Uterus (tissue), 4 donors: Measurements from ENCODE around the gene KIF17. TPM values are rescaled to one million over a fixed set of nuclear protein-coding genes. Genes with fewer than 3 reads are reported as not detected.

Experiments used
- DNase-seq, 2 donors: peaks; one replicate each; pipeline ENCODE4 v3.0.0-alpha.2; 2019 to 2020
- H3K27ac ChIP-seq, 2 donors: fragments of 200-600 bp; sonication (generic); 1 replicate in 1 of 2; 2 replicates in 1 of 2; pipeline ENCODE4 v1.5.1; 2016 to 2018
- H3K27me3 ChIP-seq, 2 donors: fragments of 200-600 bp; sonication (generic); one replicate each; pipeline ENCODE4 v1.5.1; 2018 to 2019; ENCODE audit warnings: control low read depth in 1 of 2
- H3K36me3 ChIP-seq, 2 donors: fragments of 200-600 bp; sonication (generic); one replicate each; pipeline ENCODE4 v1.5.1; 2019; ENCODE audit warnings: control low read depth in 1 of 2
- H3K4me1 ChIP-seq, 2 donors: fragments of 200-600 bp; sonication (generic); one replicate each; pipeline ENCODE4 v1.5.1; 2018 to 2019; ENCODE audit warnings: control low read depth in 1 of 2
- H3K4me3 ChIP-seq, 2 donors: fragments of 200-600 bp; sonication (generic); 1 replicate in 1 of 2; 2 replicates in 1 of 2; pipeline ENCODE4 v1.5.1; 2018 to 2019; ENCODE audit warnings: mild to moderate bottlenecking in 1 of 2
- H3K9me3 ChIP-seq, 2 donors: fragments of 200-600 bp; sonication (generic); one replicate each; pipeline ENCODE4 v1.5.1; 2019; ENCODE audit warnings: control low read depth in 1 of 2
- POLR2A ChIP-seq, 2 donors: fragments of 450-650 bp; IDR thresholded peaks; one replicate each; pipeline ENCODE4 v1.6.1; 2016; ENCODE audit warnings: antibody characterized with exemption in 2 of 2, mild to moderate bottlenecking in 1 of 2, moderate library complexity in 1 of 2
- intact Hi-C: fragments of 100-400 bp; cut with DNase I; formaldehyde crosslinking; loops from one replicate; pipeline ENCODE4 v1.15.1; 2023; ENCODE audit warnings: low total_unique reads
- total RNA-seq, 4 donors: library from RNA; depleted of rRNA in 3 of 4; stranded (reverse); fragments of >200 nt in 3 of 4; gene quantifications; one replicate each; pipeline versions ENCODE4 v1.1.0 to v1.2.4, GENCODE V29; 2014 to 2023
- TF ChIP-seq, protein P1 (sequence below), 4 experiments: fragments of 200-600 bp in 2 of 4; fragments of 450-650 bp in 2 of 4; sonication (generic) in 2 of 4; IDR thresholded peaks; one replicate each; pipeline ENCODE4 v1.5.1; 2016 to 2019; ENCODE audit warnings: antibody characterized with exemption in 4 of 4, mild to moderate bottlenecking in 2 of 4, moderate library complexity in 1 of 4
- donor health status: DM: yes; HTN: yes; CAD: no.

Gene KIF17
- total RNA-seq, 4 donors from 2014 or later: 0.77 to 6.3 (median 4.9) TPM; not detected in 1

DNA sequence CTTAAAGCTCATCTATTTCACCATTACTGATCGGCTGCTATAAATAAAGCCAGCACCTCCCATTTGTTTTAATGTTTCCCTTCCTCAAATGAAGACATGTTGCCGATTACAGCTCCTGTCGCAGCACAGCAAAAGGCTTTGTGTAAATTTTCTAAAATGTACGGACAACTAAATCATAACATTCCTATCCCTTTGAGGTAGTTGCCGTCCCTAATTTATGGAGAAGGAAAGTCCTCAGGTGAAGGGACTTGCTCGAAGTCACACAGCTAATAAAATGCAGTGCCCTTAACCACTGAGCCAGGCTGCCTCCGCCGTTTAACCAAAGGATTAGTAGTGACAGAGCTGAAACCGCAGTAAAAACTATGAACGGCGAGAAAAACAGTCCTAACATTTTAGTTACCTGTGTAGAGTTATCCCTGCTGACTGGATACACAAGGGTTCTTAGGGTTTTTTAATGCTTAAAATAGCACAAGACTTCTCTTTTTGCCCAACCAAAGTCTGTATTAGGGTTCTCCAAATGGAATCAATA, 83.7 kb downstream of the KIF17 start:
- Histone ChIP-seq H3K27ac (peak overlapping the region; percentile 83 to 95), H3K9me3 (no peaks in the 10 kb centered on the region), H3K4me3 (peak overlapping the region; percentile 53 to 97), H3K27me3 (no peaks in the 10 kb centered on the region), H3K4me1 (peaks cover 0 to 5% of the 10 kb centered on the region in 2 donors), H3K36me3 (no peaks in the 10 kb centered on the region)
- intact Hi-C loops: no loop called here
- DNase-seq: no peak
- TF ChIP-seq POLR2A (IDR thresholded peaks at IDR 0.05): no peak
- TF ChIP-seq, protein P1, sequence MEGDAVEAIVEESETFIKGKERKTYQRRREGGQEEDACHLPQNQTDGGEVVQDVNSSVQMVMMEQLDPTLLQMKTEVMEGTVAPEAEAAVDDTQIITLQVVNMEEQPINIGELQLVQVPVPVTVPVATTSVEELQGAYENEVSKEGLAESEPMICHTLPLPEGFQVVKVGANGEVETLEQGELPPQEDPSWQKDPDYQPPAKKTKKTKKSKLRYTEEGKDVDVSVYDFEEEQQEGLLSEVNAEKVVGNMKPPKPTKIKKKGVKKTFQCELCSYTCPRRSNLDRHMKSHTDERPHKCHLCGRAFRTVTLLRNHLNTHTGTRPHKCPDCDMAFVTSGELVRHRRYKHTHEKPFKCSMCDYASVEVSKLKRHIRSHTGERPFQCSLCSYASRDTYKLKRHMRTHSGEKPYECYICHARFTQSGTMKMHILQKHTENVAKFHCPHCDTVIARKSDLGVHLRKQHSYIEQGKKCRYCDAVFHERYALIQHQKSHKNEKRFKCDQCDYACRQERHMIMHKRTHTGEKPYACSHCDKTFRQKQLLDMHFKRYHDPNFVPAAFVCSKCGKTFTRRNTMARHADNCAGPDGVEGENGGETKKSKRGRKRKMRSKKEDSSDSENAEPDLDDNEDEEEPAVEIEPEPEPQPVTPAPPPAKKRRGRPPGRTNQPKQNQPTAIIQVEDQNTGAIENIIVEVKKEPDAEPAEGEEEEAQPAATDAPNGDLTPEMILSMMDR (IDR thresholded peaks at IDR 0.05): peak in 1 of 4 experiments; percentile 0

DNA sequence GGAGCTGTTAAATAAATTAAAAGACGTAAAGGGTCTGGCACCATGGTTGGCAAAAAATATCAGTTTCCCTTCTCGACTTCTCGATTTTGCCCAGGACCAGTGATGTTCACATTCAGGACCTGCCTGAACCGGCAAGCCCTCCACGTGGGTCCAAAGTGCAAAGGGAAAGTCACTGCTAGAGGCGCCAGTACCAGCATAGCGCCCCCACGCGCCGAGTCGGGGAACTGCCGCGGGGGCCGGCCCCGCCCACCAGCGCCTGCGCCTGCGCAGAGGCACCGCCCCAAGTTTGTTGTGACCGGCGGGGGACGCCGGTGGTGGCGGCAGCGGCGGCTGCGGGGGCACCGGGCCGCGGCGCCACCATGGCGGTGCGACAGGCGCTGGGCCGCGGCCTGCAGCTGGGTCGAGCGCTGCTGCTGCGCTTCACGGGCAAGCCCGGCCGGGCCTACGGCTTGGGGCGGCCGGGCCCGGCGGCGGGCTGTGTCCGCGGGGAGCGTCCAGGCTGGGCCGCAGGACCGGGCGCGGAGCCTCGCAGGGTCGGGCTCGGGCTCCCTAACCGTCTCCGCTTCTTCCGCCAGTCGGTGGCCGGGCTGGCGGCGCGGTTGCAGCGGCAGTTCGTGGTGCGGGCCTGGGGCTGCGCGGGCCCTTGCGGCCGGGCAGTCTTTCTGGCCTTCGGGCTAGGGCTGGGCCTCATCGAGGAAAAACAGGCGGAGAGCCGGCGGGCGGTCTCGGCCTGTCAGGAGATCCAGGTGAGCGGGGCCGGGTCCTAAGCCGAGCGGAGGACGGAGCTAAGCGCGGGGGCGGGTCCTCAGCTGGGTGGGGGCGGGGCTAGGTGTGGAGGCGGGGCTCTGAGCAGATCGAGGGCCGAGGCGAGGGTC, 84.4 kb downstream of the KIF17 start, which contains the start of gene PINK1:
PINK1 (plus strand) TSS at position 269 of the 875 bp plus-strand sequence; CDS start at position 360, 91 bp downstream.
- DNase-seq: peak; percentile 72 to 89
- Histone ChIP-seq H3K27ac (peak within 1 kb of the TSS; percentile 83 to 95), H3K36me3 (no peaks in the 10 kb centered on the region), H3K9me3 (no peaks in the 10 kb centered on the region), H3K27me3 (no peaks in the 10 kb centered on the region), H3K4me3 (peak within 1 kb of the TSS; percentile 53 to 97), H3K4me1 (peaks cover 0 to 5% of the 10 kb centered on the region in 2 donors)
- intact Hi-C loops: no loop called here
- TF ChIP-seq, protein P1 (IDR thresholded peaks at IDR 0.05): peak; percentile 84 to 99 (median 98)
- peak; percentile 90 to 94 for TF ChIP-seq POLR2A (IDR thresholded peaks at IDR 0.05)

DNA sequence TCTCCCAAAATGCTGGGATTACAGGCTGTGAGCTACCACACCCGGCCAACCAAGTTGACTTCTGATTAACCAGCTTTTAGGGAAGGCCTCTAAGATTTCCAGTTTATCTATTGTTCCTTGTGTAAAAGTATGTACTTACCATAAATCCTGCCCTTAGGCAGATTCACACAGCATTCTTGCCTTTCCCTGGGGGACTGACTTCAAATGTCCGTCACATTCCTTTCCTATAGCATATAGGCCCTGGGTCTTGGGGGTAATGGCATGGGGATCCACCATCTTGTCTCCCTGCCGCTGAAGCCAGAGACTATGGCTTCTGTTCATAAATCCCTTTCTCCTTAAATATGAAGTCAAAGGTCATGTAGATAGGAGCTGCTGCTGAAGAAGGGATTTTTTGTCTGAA, 85.4 kb downstream of the KIF17 start:
- no peaks in the 10 kb centered on the region for H3K9me3 ChIP-seq
- intact Hi-C loops: no loop called here
- no peak overlapping the region for H3K27ac ChIP-seq
- H3K4me3 ChIP-seq: no peak overlapping the region
- no peak for DNase-seq
- H3K36me3 ChIP-seq: no peaks in the 10 kb centered on the region
- no peaks in the 10 kb centered on the region for H3K27me3 ChIP-seq
- peaks cover 0 to 5% of the 10 kb centered on the region in 2 donors for H3K4me1 ChIP-seq
- TF ChIP-seq POLR2A (IDR thresholded peaks at IDR 0.05): no peak
- TF ChIP-seq, protein P1 (IDR thresholded peaks at IDR 0.05): no peak

DNA sequence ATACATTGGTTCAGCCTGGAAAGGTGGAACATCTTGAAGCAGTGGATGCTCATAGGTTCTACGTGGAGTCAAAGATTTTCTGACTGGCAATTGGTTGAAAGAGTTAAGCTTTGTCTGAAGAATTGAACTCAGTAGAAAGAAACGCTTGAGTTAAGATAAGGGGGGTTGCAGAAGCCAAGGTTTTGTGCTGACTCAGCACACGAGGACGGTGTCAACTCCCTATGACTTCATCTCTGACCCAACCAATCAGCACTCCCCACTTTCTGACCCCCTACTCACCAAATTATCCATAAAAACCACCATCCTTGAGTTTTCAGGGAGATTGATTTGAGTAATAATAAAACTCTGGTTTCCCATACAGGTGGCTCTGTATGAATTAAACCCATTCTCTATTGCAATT, 87.1 kb downstream of the KIF17 start:
- Histone ChIP-seq H3K27ac (no peak overlapping the region), H3K4me3 (no peak overlapping the region), H3K36me3 (no peaks in the 10 kb centered on the region), H3K27me3 (no peaks in the 10 kb centered on the region), H3K9me3 (no peaks in the 10 kb centered on the region), H3K4me1 (peaks cover 0 to 5% of the 10 kb centered on the region in 2 donors)
- no peak for TF ChIP-seq POLR2A (IDR thresholded peaks at IDR 0.05)
- TF ChIP-seq, protein P1 (IDR thresholded peaks at IDR 0.05): no peak
- intact Hi-C loops: no loop called here
- no peak for DNase-seq

DNA sequence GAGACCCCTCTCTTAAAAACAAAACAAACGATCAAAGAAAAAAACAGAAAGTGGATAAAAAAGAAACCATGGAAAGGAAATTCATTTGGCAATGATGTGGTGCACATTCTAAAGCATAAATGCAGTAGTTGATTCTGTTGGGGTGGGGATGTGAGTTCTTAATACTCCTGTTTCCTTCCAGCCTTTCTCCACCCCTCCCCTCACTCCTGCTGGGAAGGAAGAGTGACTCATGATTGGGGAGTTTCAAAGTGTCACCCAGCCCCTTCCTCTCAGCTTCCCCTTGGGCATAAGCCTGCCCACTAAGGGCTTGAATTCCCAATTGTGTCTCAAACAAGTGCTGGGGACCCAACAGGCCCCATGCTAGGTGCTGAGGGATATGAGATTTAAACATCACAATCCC, 91.3 kb downstream of the KIF17 start:
- H3K36me3 ChIP-seq: no peaks in the 10 kb centered on the region
- H3K9me3 ChIP-seq: no peaks in the 10 kb centered on the region
- no peak for TF ChIP-seq POLR2A (IDR thresholded peaks at IDR 0.05)
- TF ChIP-seq, protein P1 (IDR thresholded peaks at IDR 0.05): no peak
- H3K4me3 ChIP-seq: no peak overlapping the region
- intact Hi-C loops: no loop called here
- no peak for DNase-seq
- H3K4me1 ChIP-seq: no peaks in the 10 kb centered on the region
- no peaks in the 10 kb centered on the region for H3K27me3 ChIP-seq
- H3K27ac ChIP-seq: no peak overlapping the region
